Measurements from ENCODE around the gene ITPRID2. TPM values are rescaled to one million over a fixed set of nuclear protein-coding genes. Genes with fewer than 3 reads are reported as not detected.

Gene ITPRID2
- total RNA-seq, 4 donors from 2014 or later = 20.1 to 69.2 (median 60.1) TPM

DNA sequence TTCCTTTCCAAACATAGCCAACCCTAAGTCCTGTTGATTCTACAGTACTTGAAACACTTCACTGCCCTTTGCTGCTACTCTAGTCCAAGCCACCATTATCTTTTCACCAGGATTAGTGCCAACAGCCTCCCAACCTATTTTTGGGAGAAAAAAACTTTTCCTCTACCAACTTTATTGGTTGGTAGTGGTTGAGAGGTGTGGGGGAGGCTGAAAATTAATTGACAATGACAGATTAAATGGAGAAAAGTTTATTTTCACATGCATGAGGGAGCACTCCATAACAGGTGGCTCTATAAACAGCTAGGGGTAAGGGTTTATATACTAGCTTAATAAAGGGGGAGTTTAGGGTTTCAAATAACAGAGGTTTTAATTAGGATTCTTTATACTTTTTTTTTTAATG is 37.8 kb upstream of the ITPRID2 start:
- Histone ChIP-seq H3K27me3 (no peaks in the 10 kb centered on the region), H3K9me3 (no peaks in the 10 kb centered on the region), H3K4me1 (peaks cover 0 to 12% (median 0%) of the 10 kb centered on the region in 3 donors), H3K4me3 (no peak overlapping the region), H3K36me3 (no peaks in the 10 kb centered on the region), H3K27ac (no peak overlapping the region)
- no peak for TF ChIP-seq POLR2A (IDR thresholded peaks at IDR 0.05)
- TF ChIP-seq, protein P1, sequence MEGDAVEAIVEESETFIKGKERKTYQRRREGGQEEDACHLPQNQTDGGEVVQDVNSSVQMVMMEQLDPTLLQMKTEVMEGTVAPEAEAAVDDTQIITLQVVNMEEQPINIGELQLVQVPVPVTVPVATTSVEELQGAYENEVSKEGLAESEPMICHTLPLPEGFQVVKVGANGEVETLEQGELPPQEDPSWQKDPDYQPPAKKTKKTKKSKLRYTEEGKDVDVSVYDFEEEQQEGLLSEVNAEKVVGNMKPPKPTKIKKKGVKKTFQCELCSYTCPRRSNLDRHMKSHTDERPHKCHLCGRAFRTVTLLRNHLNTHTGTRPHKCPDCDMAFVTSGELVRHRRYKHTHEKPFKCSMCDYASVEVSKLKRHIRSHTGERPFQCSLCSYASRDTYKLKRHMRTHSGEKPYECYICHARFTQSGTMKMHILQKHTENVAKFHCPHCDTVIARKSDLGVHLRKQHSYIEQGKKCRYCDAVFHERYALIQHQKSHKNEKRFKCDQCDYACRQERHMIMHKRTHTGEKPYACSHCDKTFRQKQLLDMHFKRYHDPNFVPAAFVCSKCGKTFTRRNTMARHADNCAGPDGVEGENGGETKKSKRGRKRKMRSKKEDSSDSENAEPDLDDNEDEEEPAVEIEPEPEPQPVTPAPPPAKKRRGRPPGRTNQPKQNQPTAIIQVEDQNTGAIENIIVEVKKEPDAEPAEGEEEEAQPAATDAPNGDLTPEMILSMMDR (IDR thresholded peaks at IDR 0.05) = no peak
- intact Hi-C loops (cut with DNase I) = no loop called here
- no peak for DNase-seq

DNA sequence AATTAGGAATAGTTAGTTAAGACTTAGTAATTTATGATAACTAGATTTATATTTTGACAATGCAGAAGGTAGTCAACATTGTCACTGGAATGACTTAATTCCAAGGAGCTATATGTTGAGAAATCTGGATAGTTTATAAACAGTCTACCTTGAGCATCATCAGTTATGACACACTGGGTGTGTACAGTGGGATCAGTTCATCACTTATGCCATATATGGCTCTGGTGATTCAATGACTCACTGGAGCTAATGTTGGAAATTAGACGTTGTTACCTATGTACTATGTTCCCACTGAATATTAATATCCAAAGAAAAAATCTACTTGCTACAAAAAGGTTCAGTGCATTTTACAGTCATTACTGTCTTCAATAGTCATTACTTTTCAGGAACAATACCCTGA is 34.0 kb upstream of the ITPRID2 start:
- intact Hi-C loops (cut with DNase I) = no loop called here
- H3K27me3 ChIP-seq = no peaks in the 10 kb centered on the region
- no peak for TF ChIP-seq POLR2A (IDR thresholded peaks at IDR 0.05)
- TF ChIP-seq, protein P1 (IDR thresholded peaks at IDR 0.05) = no peak
- DNase-seq = no peak
- H3K36me3 ChIP-seq = no peaks in the 10 kb centered on the region
- no peak overlapping the region for H3K4me3 ChIP-seq
- H3K4me1 ChIP-seq = peaks cover 0 to 18% (median 0%) of the 10 kb centered on the region in 3 donors
- no peaks in the 10 kb centered on the region for H3K9me3 ChIP-seq
- no peak overlapping the region for H3K27ac ChIP-seq
- 18 to 55% methylated on average over 1 of the region's 1 CpG for WGBS, 2 donors

DNA sequence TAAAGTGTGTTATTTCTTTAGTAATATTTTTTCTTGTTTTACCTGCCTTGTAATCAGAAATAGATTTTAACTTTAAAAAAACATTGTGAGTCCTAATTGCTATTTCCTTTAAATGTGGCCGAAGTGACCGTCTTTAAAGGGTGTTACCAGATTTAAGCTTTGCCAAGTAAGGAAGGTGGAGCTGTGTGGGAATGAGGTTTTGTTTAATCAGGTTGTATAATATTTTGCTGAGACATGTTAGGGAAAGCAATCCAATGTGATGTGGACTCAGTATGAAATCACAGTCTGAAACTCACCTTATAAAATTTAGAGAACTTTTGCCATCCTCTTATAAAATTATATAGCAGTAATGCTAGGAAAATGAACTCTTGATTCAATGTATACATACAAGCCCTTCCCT is 32.9 kb upstream of the ITPRID2 start:
- H3K4me1 ChIP-seq = peaks cover 0 to 18% (median 0%) of the 10 kb centered on the region in 3 donors
- no peak overlapping the region for H3K27ac ChIP-seq
- 37 to 38% methylated on average over 2 of the region's 2 CpGs for WGBS, 2 donors
- H3K9me3 ChIP-seq = no peaks in the 10 kb centered on the region
- TF ChIP-seq, protein P1 (IDR thresholded peaks at IDR 0.05) = no peak
- TF ChIP-seq POLR2A (IDR thresholded peaks at IDR 0.05) = no peak
- H3K27me3 ChIP-seq = no peaks in the 10 kb centered on the region
- no peak for DNase-seq
- intact Hi-C loops (cut with DNase I) = no loop called here
- no peak overlapping the region for H3K4me3 ChIP-seq
- H3K36me3 ChIP-seq = no peaks in the 10 kb centered on the region

DNA sequence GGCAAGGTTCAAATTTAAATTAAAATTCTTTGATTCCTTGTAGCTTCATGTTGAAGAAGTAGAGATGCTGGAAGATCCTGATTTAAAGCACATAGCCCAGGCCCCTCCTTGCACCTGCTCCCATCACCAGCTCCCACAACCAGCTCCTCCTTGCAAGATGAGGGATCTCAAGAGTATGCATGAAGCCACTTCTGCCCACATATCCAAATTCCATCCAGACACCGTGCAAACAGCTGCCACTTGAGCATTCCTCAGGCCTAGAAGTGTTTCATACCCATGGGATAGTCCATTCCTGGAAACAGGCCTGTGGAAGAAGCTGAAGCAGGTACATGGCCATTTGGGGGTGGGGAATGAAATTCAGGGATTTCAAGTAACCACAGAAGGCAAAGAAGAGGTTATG is 32.4 kb upstream of the ITPRID2 start:
- intact Hi-C loops (cut with DNase I) = no loop called here
- Histone ChIP-seq H3K9me3 (no peaks in the 10 kb centered on the region), H3K4me1 (peaks cover 0 to 18% (median 0%) of the 10 kb centered on the region in 3 donors), H3K27me3 (no peaks in the 10 kb centered on the region), H3K4me3 (no peak overlapping the region), H3K36me3 (no peaks in the 10 kb centered on the region), H3K27ac (no peak overlapping the region)
- DNase-seq = no peak
- WGBS, 2 donors = 86% methylated on average over 1 of the region's 1 CpG; no CpG with 5 or more reads in 1 of the 2 donors
- no peak for TF ChIP-seq POLR2A (IDR thresholded peaks at IDR 0.05)
- TF ChIP-seq, protein P1 (IDR thresholded peaks at IDR 0.05) = no peak

DNA sequence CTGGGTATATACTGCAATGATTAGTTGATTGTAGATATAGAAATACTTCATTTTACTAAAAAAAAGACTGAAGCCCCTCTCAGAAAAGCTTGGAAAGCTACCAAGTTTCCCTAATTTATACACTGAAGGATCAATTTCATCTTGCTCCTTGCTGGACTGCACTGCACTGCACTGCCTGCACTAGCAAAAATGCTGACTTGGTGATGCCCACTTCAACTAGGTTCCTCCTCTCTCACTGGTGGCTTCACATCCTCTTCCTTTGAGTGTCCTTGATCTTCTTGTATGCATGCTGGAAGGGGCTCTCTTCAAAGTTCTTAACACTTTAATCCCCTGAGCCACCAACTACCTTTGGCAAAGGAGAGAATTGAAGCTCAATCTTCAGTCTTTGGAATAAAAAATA is 31.7 kb upstream of the ITPRID2 start:
- Histone ChIP-seq H3K4me3 (no peak overlapping the region), H3K4me1 (peaks cover 0 to 14% (median 0%) of the 10 kb centered on the region in 3 donors), H3K36me3 (no peaks in the 10 kb centered on the region), H3K27me3 (no peaks in the 10 kb centered on the region), H3K27ac (no peak overlapping the region), H3K9me3 (no peaks in the 10 kb centered on the region)
- no peak for DNase-seq
- TF ChIP-seq, protein P1 (IDR thresholded peaks at IDR 0.05) = no peak
- no peak for TF ChIP-seq POLR2A (IDR thresholded peaks at IDR 0.05)
- intact Hi-C loops (cut with DNase I) = no loop called here
